Measurements from ENCODE around the gene CITED2. TPM values are rescaled to one million over a fixed set of nuclear protein-coding genes. Genes with fewer than 3 reads are reported as not detected.

CITED2 gene
- total RNA-seq, 1 experiment from 2014 or later, result 63.4 TPM

- Mint-ChIP-seq H3K9me3 (peaks cover 18% of the 10 kb centered on the region), H3K36me3 (peaks cover 12% of the 10 kb centered on the region), H3K4me3 (no peak overlapping the region), H3K27me3 (ENCODE audit: low read depth) (no peaks in the 10 kb centered on the region), H3K4me1 (peaks cover 12% of the 10 kb centered on the region), H3K27ac (no peak overlapping the region)
- ATAC-seq (no peak), DNase-seq (ENCODE audit: low spot score) (no peak)
- CTCF ChIA-PET, result interaction anchor here (1.5 kb wide), 1 partner anchor 76 kb away, joined by 4 read pairs; no protein-coding TSS in a partner anchor
- POLR2A ChIA-PET, result no interaction called here
- TF ChIP-seq, protein P1, sequence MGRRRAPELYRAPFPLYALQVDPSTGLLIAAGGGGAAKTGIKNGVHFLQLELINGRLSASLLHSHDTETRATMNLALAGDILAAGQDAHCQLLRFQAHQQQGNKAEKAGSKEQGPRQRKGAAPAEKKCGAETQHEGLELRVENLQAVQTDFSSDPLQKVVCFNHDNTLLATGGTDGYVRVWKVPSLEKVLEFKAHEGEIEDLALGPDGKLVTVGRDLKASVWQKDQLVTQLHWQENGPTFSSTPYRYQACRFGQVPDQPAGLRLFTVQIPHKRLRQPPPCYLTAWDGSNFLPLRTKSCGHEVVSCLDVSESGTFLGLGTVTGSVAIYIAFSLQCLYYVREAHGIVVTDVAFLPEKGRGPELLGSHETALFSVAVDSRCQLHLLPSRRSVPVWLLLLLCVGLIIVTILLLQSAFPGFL (CRISPR knock-in tag; IDR thresholded peaks at IDR 0.05; ENCODE audit: borderline replicate concordance), result no peak
- TF ChIP-seq TEAD1 (CRISPR knock-in tag; IDR thresholded peaks at IDR 0.05) (no peak), NR3C1 (CRISPR knock-in tag; conservative IDR thresholded peaks at IDR 0.05; ENCODE audit: low read depth) (no peak), PRRX2 (CRISPR knock-in tag; IDR thresholded peaks at IDR 0.05) (no peak), GTF2I (CRISPR knock-in tag; conservative IDR thresholded peaks at IDR 0.05) (no peak), CBFB (CRISPR knock-in tag; IDR thresholded peaks at IDR 0.05; ENCODE audit: low read depth) (no peak)
Measured at GRCh38 chr6:139327038-139327437, 47.4 kb downstream of the CITED2 start.

- Mint-ChIP-seq H3K27me3 (ENCODE audit: low read depth) (no peaks in the 10 kb centered on the region), H3K4me3 (no peak overlapping the region), H3K4me1 (peaks cover 12% of the 10 kb centered on the region), H3K9me3 (peaks cover 18% of the 10 kb centered on the region), H3K27ac (no peak overlapping the region), H3K36me3 (peaks cover 12% of the 10 kb centered on the region)
- no peak for ATAC-seq
- POLR2A ChIA-PET, result no interaction called here
- CTCF ChIA-PET, result no interaction called here
- DNase-seq (ENCODE audit: low spot score), result no peak
- TF ChIP-seq, protein P2, sequence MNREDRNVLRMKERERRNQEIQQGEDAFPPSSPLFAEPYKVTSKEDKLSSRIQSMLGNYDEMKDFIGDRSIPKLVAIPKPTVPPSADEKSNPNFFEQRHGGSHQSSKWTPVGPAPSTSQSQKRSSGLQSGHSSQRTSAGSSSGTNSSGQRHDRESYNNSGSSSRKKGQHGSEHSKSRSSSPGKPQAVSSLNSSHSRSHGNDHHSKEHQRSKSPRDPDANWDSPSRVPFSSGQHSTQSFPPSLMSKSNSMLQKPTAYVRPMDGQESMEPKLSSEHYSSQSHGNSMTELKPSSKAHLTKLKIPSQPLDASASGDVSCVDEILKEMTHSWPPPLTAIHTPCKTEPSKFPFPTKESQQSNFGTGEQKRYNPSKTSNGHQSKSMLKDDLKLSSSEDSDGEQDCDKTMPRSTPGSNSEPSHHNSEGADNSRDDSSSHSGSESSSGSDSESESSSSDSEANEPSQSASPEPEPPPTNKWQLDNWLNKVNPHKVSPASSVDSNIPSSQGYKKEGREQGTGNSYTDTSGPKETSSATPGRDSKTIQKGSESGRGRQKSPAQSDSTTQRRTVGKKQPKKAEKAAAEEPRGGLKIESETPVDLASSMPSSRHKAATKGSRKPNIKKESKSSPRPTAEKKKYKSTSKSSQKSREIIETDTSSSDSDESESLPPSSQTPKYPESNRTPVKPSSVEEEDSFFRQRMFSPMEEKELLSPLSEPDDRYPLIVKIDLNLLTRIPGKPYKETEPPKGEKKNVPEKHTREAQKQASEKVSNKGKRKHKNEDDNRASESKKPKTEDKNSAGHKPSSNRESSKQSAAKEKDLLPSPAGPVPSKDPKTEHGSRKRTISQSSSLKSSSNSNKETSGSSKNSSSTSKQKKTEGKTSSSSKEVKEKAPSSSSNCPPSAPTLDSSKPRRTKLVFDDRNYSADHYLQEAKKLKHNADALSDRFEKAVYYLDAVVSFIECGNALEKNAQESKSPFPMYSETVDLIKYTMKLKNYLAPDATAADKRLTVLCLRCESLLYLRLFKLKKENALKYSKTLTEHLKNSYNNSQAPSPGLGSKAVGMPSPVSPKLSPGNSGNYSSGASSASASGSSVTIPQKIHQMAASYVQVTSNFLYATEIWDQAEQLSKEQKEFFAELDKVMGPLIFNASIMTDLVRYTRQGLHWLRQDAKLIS (CRISPR knock-in tag; IDR thresholded peaks at IDR 0.05; ENCODE audit: borderline replicate concordance), result no peak
- no peak for TF ChIP-seq ZNF121 (CRISPR knock-in tag; IDR thresholded peaks at IDR 0.05)
- no peak for TF ChIP-seq ATF1 (CRISPR knock-in tag; IDR thresholded peaks at IDR 0.05)
- no peak for TF ChIP-seq SMAD3 (CRISPR knock-in tag; IDR thresholded peaks at IDR 0.05; ENCODE audit: borderline replicate concordance)
- TF ChIP-seq ZNF281 (CRISPR knock-in tag; IDR thresholded peaks at IDR 0.05), result no peak
- TF ChIP-seq, protein P3, sequence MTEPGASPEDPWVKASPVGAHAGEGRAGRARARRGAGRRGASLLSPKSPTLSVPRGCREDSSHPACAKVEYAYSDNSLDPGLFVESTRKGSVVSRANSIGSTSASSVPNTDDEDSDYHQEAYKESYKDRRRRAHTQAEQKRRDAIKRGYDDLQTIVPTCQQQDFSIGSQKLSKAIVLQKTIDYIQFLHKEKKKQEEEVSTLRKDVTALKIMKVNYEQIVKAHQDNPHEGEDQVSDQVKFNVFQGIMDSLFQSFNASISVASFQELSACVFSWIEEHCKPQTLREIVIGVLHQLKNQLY (CRISPR knock-in tag; IDR thresholded peaks at IDR 0.05), result no peak
- TF ChIP-seq, protein P4, sequence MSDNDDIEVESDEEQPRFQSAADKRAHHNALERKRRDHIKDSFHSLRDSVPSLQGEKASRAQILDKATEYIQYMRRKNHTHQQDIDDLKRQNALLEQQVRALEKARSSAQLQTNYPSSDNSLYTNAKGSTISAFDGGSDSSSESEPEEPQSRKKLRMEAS (CRISPR knock-in tag; IDR thresholded peaks at IDR 0.05), result no peak
- TF ChIP-seq USF2 (CRISPR knock-in tag; IDR thresholded peaks at IDR 0.05), result no peak
- TF ChIP-seq SMAD4 (CRISPR knock-in tag; IDR thresholded peaks at IDR 0.05), result no peak
- no peak for TF ChIP-seq ZNF423 (CRISPR knock-in tag; IDR thresholded peaks at IDR 0.05)
- TF ChIP-seq, protein P5, sequence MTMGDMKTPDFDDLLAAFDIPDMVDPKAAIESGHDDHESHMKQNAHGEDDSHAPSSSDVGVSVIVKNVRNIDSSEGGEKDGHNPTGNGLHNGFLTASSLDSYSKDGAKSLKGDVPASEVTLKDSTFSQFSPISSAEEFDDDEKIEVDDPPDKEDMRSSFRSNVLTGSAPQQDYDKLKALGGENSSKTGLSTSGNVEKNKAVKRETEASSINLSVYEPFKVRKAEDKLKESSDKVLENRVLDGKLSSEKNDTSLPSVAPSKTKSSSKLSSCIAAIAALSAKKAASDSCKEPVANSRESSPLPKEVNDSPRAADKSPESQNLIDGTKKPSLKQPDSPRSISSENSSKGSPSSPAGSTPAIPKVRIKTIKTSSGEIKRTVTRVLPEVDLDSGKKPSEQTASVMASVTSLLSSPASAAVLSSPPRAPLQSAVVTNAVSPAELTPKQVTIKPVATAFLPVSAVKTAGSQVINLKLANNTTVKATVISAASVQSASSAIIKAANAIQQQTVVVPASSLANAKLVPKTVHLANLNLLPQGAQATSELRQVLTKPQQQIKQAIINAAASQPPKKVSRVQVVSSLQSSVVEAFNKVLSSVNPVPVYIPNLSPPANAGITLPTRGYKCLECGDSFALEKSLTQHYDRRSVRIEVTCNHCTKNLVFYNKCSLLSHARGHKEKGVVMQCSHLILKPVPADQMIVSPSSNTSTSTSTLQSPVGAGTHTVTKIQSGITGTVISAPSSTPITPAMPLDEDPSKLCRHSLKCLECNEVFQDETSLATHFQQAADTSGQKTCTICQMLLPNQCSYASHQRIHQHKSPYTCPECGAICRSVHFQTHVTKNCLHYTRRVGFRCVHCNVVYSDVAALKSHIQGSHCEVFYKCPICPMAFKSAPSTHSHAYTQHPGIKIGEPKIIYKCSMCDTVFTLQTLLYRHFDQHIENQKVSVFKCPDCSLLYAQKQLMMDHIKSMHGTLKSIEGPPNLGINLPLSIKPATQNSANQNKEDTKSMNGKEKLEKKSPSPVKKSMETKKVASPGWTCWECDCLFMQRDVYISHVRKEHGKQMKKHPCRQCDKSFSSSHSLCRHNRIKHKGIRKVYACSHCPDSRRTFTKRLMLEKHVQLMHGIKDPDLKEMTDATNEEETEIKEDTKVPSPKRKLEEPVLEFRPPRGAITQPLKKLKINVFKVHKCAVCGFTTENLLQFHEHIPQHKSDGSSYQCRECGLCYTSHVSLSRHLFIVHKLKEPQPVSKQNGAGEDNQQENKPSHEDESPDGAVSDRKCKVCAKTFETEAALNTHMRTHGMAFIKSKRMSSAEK (CRISPR knock-in tag; IDR thresholded peaks at IDR 0.05; ENCODE audit: borderline replicate concordance), result no peak
- TF ChIP-seq ZBTB21 (CRISPR knock-in tag; IDR thresholded peaks at IDR 0.05; ENCODE audit: borderline replicate concordance), result no peak
- no peak for TF ChIP-seq ZNF219 (CRISPR knock-in tag; IDR thresholded peaks at IDR 0.05; ENCODE audit: borderline replicate concordance)
- no peak for TF ChIP-seq FOXP1 (CRISPR knock-in tag; IDR thresholded peaks at IDR 0.05; ENCODE audit: borderline replicate concordance)
Measured at GRCh38 chr6:139325686-139326085, 48.8 kb downstream of the CITED2 start.

All from WTC11 (cell line).